GM12891 (cell line): ENCODE results near the gene SPPL3.
"Not testable (repeated sequence)": the region's sequence is repeated elsewhere in the genome, so short reads cannot be mapped to it uniquely, and the experiment has no call there.

Source experiments
- DNase-seq: peaks from one replicate; pipeline ENCODE4 v3.0.0; 2011; ENCODE audit warnings: low spot score; ENCODE audit not compliant: insufficient read length
- FAIRE-seq: peaks from 2 replicates; lab custom pipeline; 2011; peaks lifted over from hg19 to GRCh38; lab: Jason Lieb, UNC
- PAX5 ChIP-seq: IDR thresholded peaks from 2 replicates; pipeline ENCODE4 v1.6.1; 2011; ENCODE audit warnings: low read length, moderate library complexity, mild to moderate bottlenecking; ENCODE audit not compliant: insufficient read depth, severe bottlenecking
- POLR2A ChIP-seq: IDR thresholded peaks from 2 replicates; pipeline ENCODE4 v1.6.1; 2011; ENCODE audit warnings: low read depth, low read length, control low read depth
- POLR2AphosphoS5 ChIP-seq: IDR thresholded peaks from 2 replicates; pipeline ENCODE4 v1.6.1; 2011; ENCODE audit warnings: low read depth, low read length, control low read depth
- POU2F2 ChIP-seq: IDR thresholded peaks from 2 replicates; pipeline ENCODE4 v1.6.1; 2011; ENCODE audit warnings: low read depth, mild to moderate bottlenecking, control low read depth, low read length, moderate library complexity
- SPI1 ChIP-seq: IDR thresholded peaks from 2 replicates; pipeline ENCODE4 v1.6.1; 2011; ENCODE audit warnings: low read depth, low read length, control low read depth
- TAF1 ChIP-seq: IDR thresholded peaks from 2 replicates; pipeline ENCODE4 v1.6.1; 2011; ENCODE audit warnings: low read depth, low read length, control low read depth

SPPL3 gene

DNA sequence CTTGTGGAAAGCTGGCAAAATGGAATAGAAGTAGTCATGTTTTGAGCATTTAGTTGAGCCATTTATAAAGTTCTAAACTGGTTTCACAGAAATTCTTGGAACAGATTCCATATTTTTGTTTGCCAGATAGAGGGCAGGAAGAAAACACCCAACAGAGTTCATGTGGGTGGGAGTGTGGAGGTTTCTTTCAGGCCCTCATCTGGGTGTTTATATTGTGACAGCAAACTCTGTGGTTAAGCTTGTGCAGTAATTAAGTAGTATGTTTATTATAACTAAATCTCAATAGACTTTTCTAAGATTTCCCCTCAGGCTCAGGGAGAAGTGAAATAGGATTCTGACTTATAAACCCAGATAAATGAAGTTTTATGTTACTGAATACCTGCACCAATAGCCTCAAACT is 57.4 kb downstream of the SPPL3 start:
- no peak for FAIRE-seq

DNA sequence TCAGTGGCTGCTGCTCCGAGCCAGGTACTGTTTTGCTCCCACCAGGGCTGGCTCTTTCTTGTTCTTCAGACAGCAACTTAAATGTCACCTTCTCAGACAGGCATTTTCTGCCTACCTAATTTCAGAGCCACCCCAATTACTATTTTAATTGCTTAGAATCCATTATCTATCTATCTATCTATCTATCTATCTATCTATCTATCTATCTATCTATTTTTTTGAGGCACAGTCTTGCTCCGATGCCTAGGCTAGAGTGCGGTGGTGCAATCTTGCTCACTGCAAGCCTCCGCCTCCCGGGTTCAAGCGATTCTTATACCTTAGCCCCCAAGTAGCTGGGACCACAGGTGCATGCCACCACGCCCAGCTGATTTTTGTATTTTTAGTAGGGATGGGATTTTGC is 58.5 kb downstream of the SPPL3 start:
- no peak for DNase-seq
- no peak for FAIRE-seq
- TF ChIP-seq PAX5 (no peak), SPI1 (no peak), TAF1 (no peak), POU2F2 (no peak), POLR2AphosphoS5 (no peak), POLR2A (no peak)

More for the DNA sequence above, 57.4 kb downstream of the SPPL3 start:
- no peak for TF ChIP-seq PAX5
- no peak for DNase-seq

DNA sequence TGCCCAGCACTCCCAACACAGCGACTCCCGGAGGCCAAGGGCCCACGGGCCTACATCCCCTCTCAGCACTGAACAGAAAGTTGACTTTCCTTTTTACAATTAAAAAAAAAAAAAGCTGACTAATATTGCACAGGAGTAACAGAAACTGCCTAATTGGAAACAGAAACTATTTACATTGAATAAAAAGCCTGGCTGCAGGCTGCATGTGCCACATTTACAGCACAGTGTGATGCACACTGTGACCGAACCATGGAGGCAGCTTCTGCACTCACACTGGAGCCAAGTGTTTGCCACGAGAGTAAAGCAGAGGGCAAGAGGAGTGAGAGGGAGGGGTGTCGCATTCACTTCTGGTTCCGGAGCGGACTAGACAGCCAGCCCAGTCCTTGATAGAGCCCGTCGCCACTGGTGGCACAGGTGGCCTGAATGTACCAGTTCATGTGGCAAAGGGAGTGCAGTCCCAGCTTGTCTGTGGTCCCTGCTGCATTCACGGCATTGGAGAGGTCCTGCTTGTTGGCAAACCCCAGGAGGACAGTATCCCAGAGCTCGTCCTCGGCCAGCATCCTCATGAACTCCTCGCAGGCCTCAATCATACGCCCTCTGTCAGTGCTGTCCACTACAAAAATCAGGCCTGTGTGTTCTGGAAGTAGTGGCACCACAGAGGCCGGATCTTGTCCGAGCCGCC is 59.2 kb downstream of the SPPL3 start:
- TF ChIP-seq POLR2A (no peak), TAF1 (no peak), POU2F2 (no peak), SPI1 (no peak), POLR2AphosphoS5 (no peak), PAX5 (no peak)
- DNase-seq (no peak), FAIRE-seq (no peak)

DNA sequence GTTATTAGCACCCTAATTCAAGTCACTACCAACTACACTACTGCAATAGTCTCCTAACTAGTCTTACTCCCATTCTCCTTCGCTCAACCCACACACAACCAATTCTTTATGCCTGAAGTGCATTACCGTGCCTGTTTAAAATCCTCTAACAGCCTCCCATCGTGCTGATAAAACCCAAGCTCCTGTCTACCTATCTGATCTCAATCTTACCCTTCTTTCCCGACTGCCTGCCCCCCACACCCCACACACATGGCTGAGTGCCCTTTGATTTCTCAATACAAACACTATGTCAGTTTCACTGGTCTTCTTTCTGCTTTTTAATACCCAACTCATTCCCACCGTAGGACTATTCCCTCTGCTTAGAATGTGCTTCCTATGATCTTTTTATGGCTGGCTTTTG is 59.9 kb downstream of the SPPL3 start:
- FAIRE-seq, result no peak
- no peak for DNase-seq
- TF ChIP-seq POU2F2 (no peak), PAX5 (no peak), SPI1 (no peak), POLR2A (no peak), TAF1 (no peak), POLR2AphosphoS5 (no peak)

DNA sequence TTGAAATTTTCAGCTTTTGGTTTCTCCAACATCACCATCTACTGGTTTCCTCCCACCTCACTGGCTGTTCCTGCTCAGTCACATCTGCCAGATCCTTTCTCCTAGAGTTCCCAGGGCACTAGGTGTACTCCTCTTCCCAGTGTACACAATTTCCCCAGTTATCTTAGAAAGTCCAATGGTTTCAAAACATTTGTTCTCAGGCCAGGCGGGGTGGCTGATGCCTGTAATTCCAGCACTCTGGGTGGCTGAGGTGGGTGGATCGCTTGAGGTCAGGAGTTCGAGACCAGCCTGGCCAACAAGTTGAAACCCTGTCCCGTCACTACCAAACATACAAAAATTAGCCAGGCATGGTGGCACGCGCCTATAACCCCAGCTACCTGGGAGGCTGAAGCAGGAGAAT is 60.7 kb downstream of the SPPL3 start:
- DNase-seq (no peak), FAIRE-seq (no peak)
- TF ChIP-seq POLR2A (no peak), SPI1 (no peak), POU2F2 (no peak), PAX5 (no peak), POLR2AphosphoS5 (no peak), TAF1 (no peak)

DNA sequence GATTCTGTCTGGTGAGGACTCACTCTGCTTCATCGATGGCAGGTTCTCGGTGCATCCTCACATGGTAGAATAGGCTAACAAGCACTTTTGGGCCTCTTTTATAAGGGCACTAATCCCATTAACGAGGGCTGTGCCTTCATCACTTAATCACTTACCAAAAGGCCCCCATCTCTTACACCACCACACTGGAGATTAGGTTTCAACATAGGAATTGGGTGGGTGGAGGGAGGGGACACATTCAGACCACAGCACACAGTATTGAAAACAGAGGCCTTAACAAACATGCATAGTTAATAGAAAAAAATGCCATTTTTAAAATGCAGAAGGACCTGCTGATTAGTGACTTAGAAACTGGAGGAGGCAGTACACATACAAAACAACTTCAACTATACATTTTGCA is 61.6 kb downstream of the SPPL3 start:
- peak; percentile 28 for FAIRE-seq
- TF ChIP-seq SPI1 (no peak), PAX5 (no peak)

DNA sequence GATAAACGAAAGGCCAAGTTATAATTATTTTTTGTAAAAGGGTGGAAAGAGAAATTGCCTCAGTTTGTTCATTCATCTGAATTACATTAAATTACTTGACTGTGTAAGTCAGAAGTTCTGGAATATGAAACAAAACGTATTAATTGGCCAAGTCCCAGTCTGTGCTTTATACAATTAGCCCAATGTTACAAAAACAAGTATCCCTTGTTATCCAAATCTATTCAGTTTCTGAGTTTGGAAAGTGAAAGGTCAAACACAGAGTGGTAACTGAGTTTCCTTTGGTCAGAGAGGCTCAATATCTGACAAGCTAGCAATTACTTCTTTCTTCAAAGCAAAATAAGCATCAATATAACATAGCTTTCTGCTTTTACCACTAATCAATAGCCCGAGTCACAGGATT is 62.6 kb downstream of the SPPL3 start:
- DNase-seq (no peak), FAIRE-seq (peak; percentile 55)
- TF ChIP-seq PAX5, result no peak
- no peak for TF ChIP-seq POU2F2
- no peak for TF ChIP-seq TAF1
- no peak for TF ChIP-seq POLR2A
- TF ChIP-seq SPI1, result no peak
- no peak for TF ChIP-seq POLR2AphosphoS5

More for the DNA sequence above, 61.6 kb downstream of the SPPL3 start:
- DNase-seq, result no peak

DNA sequence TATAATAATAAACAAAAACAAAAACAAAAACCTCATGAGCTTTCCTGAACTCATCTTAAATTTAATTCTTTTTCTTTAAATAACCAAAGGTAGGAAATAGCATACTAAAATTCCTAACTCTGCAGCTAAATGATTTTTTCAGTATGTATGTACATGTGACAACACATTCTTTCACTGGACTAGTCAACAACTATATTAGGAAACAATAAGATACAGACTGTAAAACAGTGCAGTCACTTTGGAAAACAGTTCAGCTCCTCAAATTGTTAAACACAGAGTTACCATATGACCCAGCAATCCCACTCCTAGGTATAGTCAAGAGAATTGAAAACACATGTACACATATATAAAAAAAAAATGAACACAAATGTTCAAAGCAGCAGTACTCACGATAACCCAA is 64.7 kb downstream of the SPPL3 start:
- DNase-seq (no peak), FAIRE-seq (no peak)
- no peak for TF ChIP-seq POU2F2
- no peak for TF ChIP-seq POLR2AphosphoS5
- TF ChIP-seq PAX5, result no peak
- TF ChIP-seq TAF1, result no peak
- TF ChIP-seq POLR2A, result no peak
- TF ChIP-seq SPI1, result no peak

DNA sequence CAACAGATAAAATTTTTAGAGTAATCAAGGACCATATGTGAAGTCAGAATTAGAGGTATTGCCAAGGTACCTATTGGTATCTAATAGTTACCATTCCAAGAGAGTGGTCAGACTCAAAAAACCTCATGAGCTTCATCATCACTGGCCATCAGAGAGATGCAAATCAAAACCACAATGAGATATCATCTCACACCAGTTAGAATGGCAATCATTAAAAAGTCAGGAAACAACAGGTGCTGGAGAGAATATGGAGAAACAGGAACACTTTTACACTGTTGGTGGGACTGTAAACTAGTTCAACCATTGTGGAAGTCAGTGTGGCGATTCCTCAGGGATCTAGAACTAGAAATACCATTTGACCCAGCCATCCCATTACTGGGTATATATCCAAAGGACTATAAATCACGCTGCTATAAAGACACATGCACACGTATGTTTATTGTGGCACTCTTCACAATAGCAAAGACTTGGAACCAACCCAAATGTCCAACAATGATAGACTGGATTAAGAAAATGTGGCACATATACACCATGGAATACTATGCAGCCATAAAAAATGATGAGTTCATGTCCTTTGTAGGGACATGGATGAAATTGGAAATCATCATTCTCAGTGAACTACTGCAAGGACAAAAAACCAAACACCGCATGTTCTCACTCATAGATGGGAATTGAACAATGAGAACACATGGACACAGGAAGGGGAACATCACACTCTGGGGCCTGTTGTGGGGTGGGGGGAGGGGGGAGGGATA is 65.4 kb downstream of the SPPL3 start:
- FAIRE-seq, DNase-seq: not testable (repeated sequence)

DNA sequence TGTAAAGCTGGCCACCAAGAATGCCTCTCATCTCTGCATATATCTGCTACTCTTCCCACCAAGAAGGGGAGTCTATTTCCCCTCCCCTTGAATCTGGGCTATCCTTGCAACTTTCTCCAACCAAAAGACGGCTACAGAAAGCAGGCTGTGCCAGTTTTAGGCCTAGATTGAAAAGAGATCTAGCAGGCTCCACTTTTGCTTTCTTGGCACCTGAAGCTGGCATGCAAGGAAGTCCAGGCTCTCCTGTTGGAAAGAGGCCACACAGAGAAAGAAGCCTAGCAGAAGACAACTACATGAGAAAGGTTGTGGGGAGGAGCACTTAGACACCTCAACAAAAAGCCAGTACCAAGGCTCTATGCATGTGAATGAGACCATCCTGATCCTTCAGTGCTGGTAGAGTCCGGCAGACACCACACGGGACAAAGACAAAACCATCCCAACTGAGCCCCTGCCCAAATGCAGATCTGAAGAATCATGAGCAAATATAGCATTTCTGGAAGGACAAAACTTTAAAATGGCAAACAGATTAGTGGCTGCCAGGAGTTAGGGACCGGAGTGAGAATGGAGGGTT is 68.0 kb downstream of the SPPL3 start:
- no peak for TF ChIP-seq POLR2A
- no peak for TF ChIP-seq SPI1
- TF ChIP-seq POU2F2, result no peak
- TF ChIP-seq TAF1, result no peak
- TF ChIP-seq PAX5, result no peak
- TF ChIP-seq POLR2AphosphoS5, result no peak
- FAIRE-seq, result no peak
- no peak for DNase-seq
